ENCODE measurements around the gene CCDC136.

Gene CCDC136

GRCh38 chr7:128856001-128856718 is 64.4 kb downstream of the CCDC136 start:
- H3K4me3 ChIP-seq (ENCODE audit: low read depth, low read length), result no peak overlapping the region
- no peak for DNase-seq (ENCODE audit: low read depth)

GRCh38 chr7:128858380-128859231 is 66.8 kb downstream of the CCDC136 start:
- no peak for DNase-seq (ENCODE audit: low read depth)
- no peak for TF ChIP-seq CTCF (IDR thresholded peaks at IDR 0.05; ENCODE audit: low read depth, low read length, missing control alignments)
- no peak overlapping the region for H3K4me3 ChIP-seq (ENCODE audit: low read depth, low read length)

More at GRCh38 chr7:128856001-128856718, 64.4 kb downstream of the CCDC136 start:
- no peak for TF ChIP-seq CTCF (IDR thresholded peaks at IDR 0.05; ENCODE audit: low read depth, low read length, missing control alignments)

GRCh38 chr7:128859232-128860157 is 67.7 kb downstream of the CCDC136 start:
- TF ChIP-seq CTCF (IDR thresholded peaks at IDR 0.05; ENCODE audit: low read depth, low read length, missing control alignments), result no peak

GRCh38 chr7:128860158-128861073 is 68.6 kb downstream of the CCDC136 start:
- no peak for TF ChIP-seq CTCF (IDR thresholded peaks at IDR 0.05; ENCODE audit: low read depth, low read length, missing control alignments)
- no peak for DNase-seq (ENCODE audit: low read depth)
- no peak overlapping the region for H3K4me3 ChIP-seq (ENCODE audit: low read depth, low read length)

More at GRCh38 chr7:128859232-128860157, 67.7 kb downstream of the CCDC136 start:
- H3K4me3 ChIP-seq (ENCODE audit: low read depth, low read length), result no peak overlapping the region
- no peak for DNase-seq (ENCODE audit: low read depth)

GRCh38 chr7:128861957-128862570 is 70.3 kb downstream of the CCDC136 start:
- TF ChIP-seq CTCF (IDR thresholded peaks at IDR 0.05; ENCODE audit: low read depth, low read length, missing control alignments), result no peak

More at GRCh38 chr7:128861957-128862570, 70.3 kb downstream of the CCDC136 start:
- peak overlapping the region; percentile 50 for H3K4me3 ChIP-seq (ENCODE audit: low read depth, low read length)
- no peak for DNase-seq (ENCODE audit: low read depth)

Measured in GM12864 (cell line).